Cardiac fibroblast (primary cell): ENCODE measurements around the gene LCOR.

Source experiments
- DNase-seq, 2 donors: peaks; one replicate each; pipeline versions ENCODE4 v3.0.0 to v3.0.0-alpha.2; 2010; ENCODE audit warnings: low read depth in 2 of 2
- H3K4me3 ChIP-seq, 2 donors: replicated peaks in 1 of 2; 1 replicate in 1 of 2; 2 replicates in 1 of 2; pipeline ENCODE4 v1.5.1; 2011; ENCODE audit warnings: low read depth in 2 of 2, low read length in 2 of 2, mild to moderate bottlenecking in 2 of 2, moderate library complexity in 1 of 2
- TF ChIP-seq, protein P1 (sequence below): IDR thresholded peaks from one replicate; pipeline ENCODE4 v1.5.1; 2011; ENCODE audit warnings: low read depth, mild to moderate bottlenecking, low read length, inconsistent platforms

LCOR gene

GRCh38 chr10:96831867-96832720 is at the start of gene LCOR:
LCOR (plus strand) TSS chr10:96832298; CDS start chr10:96949058, 116,760 bp downstream.
- TF ChIP-seq, protein P1, sequence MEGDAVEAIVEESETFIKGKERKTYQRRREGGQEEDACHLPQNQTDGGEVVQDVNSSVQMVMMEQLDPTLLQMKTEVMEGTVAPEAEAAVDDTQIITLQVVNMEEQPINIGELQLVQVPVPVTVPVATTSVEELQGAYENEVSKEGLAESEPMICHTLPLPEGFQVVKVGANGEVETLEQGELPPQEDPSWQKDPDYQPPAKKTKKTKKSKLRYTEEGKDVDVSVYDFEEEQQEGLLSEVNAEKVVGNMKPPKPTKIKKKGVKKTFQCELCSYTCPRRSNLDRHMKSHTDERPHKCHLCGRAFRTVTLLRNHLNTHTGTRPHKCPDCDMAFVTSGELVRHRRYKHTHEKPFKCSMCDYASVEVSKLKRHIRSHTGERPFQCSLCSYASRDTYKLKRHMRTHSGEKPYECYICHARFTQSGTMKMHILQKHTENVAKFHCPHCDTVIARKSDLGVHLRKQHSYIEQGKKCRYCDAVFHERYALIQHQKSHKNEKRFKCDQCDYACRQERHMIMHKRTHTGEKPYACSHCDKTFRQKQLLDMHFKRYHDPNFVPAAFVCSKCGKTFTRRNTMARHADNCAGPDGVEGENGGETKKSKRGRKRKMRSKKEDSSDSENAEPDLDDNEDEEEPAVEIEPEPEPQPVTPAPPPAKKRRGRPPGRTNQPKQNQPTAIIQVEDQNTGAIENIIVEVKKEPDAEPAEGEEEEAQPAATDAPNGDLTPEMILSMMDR: no peak
- peak; percentile 85 to 93 for DNase-seq
- peak within 1 kb of the TSS; percentile 88 to 92 for H3K4me3 ChIP-seq

- no peak for DNase-seq
- TF ChIP-seq, protein P1: no peak
- H3K4me3 ChIP-seq: no peak overlapping the region
These were observed 47.8 kb upstream of the LCOR start for GRCh38 chr10:96784253-96784652.

DNA sequence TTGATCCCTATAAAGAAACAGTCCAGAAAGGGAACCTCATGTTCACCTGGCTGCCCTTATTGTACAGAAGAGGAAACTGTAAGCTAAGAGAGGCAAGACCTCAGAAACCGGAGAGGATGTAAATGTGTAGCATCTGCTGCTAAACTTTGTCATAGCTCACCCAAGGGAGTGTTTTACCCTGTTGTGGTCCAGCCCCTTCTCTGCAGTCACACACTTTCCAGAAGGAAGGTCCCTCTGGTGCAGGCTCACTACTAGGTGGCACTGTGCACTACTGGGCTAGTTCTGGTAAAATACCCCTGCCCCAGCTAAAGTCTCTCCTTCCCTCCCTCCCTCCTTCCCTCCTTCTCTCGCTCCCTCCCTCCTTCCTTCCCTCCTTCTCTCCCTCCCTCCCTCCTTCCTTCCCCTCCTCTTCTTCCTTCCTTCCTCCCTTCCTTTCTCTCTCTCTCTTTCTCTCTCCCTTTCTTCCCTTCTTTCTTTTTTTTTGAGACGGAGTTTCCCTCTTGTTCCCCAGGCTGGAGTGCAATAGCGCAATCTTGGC is 42.5 kb upstream of the LCOR start:
- no peak overlapping the region for H3K4me3 ChIP-seq
- DNase-seq: no peak
- TF ChIP-seq, protein P1: no peak

DNA sequence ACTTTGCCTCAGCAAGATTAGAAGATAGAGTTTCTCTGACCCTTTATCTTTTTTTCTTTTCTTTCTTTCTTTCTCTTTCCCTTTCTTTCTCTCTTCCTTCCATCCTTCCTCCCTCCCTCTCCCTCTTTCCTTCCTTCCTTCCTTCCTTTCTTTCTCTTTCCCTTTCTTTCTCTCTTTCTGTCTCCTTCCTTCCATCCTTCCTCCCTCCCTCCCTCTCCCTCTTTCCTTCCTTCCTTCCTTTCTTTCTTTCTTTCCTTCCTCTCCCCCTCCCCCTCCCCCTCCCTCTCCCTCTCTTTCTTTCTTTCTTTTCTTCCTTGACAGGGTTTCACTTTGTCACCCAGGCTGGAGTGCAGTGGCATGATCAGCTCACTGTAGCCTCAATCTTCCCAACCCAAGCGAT is 40.2 kb upstream of the LCOR start:
- TF ChIP-seq, protein P1: no peak
- no peak for DNase-seq
- H3K4me3 ChIP-seq: no peak overlapping the region

- TF ChIP-seq, protein P1: no peak
- DNase-seq: peak in 1 of 2 donors; percentile 7
- no peak overlapping the region for H3K4me3 ChIP-seq
These were observed 37.0 kb upstream of the LCOR start for GRCh38 chr10:96794836-96795733.

GRCh38 chr10:96797485-96797884 is 34.6 kb upstream of the LCOR start:
- TF ChIP-seq, protein P1: no peak
- no peak for DNase-seq
- no peak overlapping the region for H3K4me3 ChIP-seq
